Stimulated activated CD4-positive, alpha-beta T cell treated with anti-CD3 and anti-CD28 coated beads, Interleukin-4, amount 100 ng/mL, for 4 hours (primary cell): ENCODE data around the gene NYAP1.

Experiments
- DNase-seq, 2 experiments: peaks; one replicate each; pipeline ENCODE4 v3.0.0-alpha.2; 2020

The NYAP1 gene

GRCh38 chr7:100464210-100464660 lies 19.5 kb upstream of the NYAP1 start, which contains the start of gene SPACDR:
Gene SPACDR, minus strand, starts transcription at chr7:100464260. Its CDS starts 235 bp downstream, at chr7:100464025.
- DNase-seq: no peak

DNA sequence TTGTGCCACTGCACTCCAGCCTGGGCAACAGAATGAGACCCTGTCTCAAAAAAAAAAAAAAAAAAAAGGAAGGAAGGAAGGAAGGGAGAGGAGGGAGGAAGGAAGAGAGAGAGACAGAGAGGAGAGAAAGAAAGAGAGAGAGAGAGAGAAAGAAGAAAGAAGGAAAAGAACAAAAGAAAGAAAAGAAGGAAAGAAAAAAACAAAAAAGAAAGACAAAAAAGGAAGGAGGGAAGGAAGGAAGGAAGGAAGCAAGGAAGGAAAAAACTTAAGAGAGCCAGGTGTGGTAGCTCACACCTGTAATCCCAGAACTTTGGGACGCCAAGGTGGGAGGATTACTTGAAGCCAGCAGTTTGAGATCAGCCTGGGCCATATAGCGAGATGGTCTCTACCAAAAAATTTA lies 18.9 kb upstream of the NYAP1 start:
- no peak for DNase-seq

DNA sequence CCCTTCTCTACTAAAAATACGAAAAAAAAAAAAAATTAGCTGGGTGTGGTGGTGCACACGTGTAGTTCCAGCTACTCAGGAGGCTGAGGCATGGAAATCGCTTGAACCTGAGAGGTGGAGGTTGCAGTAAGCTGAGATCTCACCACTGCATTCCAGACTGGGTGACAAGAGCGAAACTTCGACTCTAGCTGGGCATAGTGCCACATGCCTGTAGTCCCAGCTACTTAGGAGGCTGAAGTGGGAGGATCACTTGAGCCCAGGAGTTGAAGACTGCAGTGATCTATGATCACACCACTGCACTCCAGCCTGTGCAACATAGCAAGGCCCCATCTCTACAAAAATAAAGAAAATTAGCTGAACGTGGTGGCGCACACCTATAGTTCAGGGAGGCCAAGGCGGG lies 18.4 kb upstream of the NYAP1 start:
- no peak for DNase-seq

DNA sequence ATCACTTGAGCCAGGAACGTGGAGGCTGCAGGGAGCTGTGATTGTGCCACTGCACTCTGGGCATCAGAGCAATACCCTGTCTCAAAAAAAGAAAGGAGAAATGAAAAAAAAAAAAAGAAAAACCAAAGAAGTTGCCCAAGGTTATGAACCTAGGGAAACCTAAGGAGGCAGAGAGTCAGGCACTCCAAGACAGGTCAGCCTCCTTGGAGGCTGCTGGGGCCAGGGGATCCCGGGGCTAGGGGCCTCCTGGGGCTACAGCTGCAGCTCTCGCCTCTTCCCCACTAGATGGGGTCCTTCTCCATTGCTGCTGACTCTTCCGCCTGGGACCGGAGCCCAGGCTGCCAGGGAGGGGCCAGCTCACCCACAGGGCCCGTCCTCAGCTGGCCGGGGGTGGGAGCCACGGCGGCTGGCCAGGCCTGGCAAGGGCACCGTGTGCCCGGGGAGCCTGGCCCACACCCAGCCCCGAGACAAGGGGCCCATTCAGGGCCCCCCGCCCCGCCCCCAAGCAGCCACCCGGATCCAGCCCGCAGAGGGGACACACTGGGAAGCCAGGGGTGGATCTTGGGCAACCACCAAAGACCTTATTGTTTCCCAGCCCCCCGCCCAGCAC lies 17.9 kb upstream of the NYAP1 start:
- no peak for DNase-seq

GRCh38 chr7:100466653-100467605 lies 16.8 kb upstream of the NYAP1 start:
- no peak for DNase-seq

GRCh38 chr7:100467638-100468373 lies 15.9 kb upstream of the NYAP1 start:
- DNase-seq: no peak

GRCh38 chr7:100469227-100470044 lies 14.3 kb upstream of the NYAP1 start:
- DNase-seq: peak; percentile 70 to 87

GRCh38 chr7:100471021-100471420 lies 12.7 kb upstream of the NYAP1 start:
- no peak for DNase-seq

- DNase-seq: no peak
Observed at GRCh38 chr7:100472121-100472851, 11.4 kb upstream of the NYAP1 start.

DNA sequence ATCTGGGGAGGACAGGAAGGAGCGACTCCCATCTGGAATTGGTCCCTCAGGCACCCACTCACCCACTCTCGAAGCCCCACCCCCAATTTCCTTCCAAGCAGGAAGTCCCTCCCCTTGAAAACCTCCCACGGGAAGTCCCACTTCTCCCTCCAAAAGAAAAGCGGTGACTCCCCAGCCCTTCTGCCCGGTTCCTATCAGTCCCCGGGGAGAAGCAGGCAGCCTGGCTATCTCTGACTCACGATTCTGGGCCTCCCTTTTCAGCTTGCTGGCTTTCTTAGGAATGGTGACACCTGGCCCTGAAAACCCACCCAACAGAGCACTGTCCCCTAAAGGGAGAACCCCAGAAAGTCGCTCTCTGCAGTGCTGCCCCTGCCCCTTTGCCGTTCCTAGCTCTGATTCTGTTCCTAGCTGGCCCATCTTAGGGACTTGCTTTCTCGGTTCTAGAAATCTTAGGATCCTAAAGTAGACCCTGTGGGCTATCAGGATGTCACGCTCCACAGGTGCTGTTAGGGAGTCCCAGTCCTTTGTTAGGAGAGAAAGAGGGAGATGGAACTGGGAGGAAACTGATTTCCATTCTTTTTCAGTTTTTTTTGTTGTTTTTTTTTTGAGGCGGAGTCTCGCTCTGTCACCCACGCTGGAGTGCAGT lies 10.8 kb upstream of the NYAP1 start:
- no peak for DNase-seq

DNA sequence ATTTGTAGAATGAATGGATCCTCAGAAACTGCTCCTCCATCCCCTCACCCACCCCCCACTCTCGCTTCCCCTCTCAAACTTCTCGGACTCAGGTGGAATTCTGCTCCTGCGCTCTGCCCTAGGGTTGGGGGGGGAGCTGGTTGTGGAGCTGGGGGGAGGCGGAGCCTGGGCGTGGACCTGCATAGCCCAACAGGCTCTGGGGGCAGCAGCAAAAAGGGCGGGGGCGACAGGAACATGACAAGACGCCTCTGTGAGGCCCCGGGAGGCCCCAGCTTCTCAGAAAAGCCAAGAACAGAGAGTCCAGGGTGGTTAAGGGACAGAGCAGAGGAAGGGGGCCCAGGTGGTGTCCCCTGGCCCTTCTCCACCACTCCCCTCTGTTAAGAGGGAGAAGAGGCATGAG lies 8.2 kb upstream of the NYAP1 start:
- DNase-seq: peak; percentile 24 to 26

DNA sequence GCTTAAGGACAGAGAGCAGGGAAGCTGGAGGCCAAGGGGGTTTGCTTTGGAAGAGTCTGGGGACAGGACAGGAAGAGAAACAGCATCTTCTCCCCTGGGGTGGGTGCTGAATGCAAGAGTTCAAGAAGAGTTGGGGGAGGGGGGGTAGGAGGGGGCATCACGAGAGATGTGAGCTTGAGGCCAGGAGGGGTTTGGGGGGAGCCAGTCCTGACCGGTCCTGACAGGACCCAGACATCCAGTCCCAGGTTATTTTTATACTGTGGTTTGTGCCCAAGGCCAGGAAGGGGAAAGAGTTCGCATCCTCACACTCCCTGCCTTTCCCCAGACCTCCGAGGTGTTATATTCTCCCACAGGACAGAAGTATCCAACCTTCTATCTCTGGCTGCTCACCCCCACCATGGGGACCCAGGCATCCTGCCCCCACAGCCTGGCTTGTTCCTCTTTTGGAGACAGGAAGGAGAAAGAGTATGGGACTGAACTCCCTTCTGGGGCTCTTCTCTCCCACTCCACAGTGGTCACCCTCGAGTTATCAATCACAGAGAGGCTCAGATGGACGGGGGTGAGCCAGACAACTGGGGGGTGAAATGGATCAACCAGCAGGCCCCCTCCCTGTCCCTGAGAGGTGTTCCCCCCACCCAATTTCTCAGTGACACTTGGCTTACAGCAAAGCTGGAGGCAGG lies 7.5 kb upstream of the NYAP1 start:
- no peak for DNase-seq

- DNase-seq: peak in 1 of 2 experiments; percentile 26
Observed at GRCh38 chr7:100476903-100477870, 6.5 kb upstream of the NYAP1 start.

DNA sequence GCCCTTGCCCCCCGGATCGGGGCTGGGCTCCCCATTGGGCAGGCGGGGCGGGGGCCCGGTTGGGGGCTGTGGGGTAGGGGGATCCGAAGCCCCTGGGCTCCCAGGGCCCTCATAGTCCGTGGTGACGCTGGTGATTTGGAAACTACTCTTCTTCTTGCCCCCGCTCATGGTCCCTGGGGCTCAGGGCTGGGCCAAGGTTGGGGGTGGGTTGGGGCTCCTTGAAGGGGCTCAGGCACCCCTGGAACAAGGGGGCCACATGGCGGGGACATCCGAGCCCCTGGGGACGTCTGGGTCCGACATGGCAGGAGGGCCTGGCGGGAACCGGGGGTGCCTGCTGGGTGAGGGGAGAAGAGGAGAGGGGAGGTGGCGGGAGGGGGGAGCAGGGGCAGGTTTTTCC lies 5.9 kb upstream of the NYAP1 start:
- no peak for DNase-seq

DNA sequence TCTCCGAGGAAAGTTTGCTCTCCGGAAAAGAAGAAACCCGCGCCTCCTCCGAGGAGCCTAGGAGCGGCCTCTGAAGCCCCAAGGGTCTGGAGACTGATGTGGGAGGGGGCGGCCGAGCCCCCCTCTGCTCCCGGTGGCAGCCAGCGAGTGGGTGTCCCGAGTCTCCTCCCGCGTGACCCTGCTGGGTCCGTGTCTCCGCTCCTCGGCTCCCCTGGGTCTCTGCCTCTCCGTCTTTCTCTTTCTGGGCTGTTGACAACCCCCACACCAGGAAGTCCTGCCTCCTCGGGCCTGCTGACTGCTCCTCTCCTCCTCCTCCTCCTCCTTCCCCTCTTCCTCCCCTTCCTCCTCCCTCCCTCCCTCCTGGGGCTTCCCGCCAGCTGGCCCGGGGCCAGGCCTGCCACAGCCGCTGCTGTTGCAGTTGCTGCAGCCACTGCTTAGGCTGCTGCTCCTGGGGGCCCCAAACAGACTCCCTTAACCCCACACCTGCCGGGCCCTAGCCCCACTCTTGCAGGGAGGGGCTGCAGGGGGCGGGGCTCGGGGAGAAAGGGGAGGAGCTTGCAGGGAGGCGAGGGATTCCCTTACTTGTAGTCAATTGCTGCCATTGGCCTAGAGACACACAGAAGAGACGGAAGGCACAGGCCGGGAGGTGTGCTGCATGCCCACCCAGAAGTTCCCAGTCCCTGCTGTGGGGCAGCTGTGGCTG lies 4.6 kb upstream of the NYAP1 start, which contains the start of gene TSC22D4:
Gene TSC22D4 (minus strand): TSS at position 257 of the 703 bp plus-strand sequence. CDS start 1,176 bp downstream, outside the sequence.
- peak; percentile 81 to 90 for DNase-seq

- no peak for DNase-seq
Observed at GRCh38 chr7:100481466-100481865, 2.3 kb upstream of the NYAP1 start.

- no peak for DNase-seq
Observed at GRCh38 chr7:100482728-100483089, 1.0 kb upstream of the NYAP1 start.

- DNase-seq: peak; percentile 74 to 83
Observed at GRCh38 chr7:100483090-100483721, 521 bp upstream of the NYAP1 start.
